Astrocyte (in vitro differentiated cells and primary cell): ENCODE data around the gene BACH2. TPM values are rescaled to one million over a fixed set of nuclear protein-coding genes. Genes with fewer than 3 reads are reported as not detected.
A peak's percentile ranks its signal among the peaks of the same experiment; 100 is the strongest.

Source experiments
- DNase-seq: peaks from one replicate; pipeline ENCODE4 v3.0.0-alpha.2; 2010; ENCODE audit warnings: low read depth
- FAIRE-seq: peaks from 2 replicates; lab custom pipeline; 2011; peaks lifted over from hg19 to GRCh38; lab: Jason Lieb, UNC
- H2AFZ ChIP-seq: 2 replicates; pipeline ENCODE4 v1.6.0; 2012; ENCODE audit warnings: low read depth, low read length, inconsistent platforms
- H3K27ac ChIP-seq: 2 replicates; pipeline ENCODE4 v1.5.1; 2011; ENCODE audit warnings: low read depth, low read length, inconsistent platforms
- H3K27me3 ChIP-seq: 2 replicates; pipeline ENCODE4 v1.6.0; 2011; ENCODE audit warnings: low read length, inconsistent platforms; ENCODE audit not compliant: insufficient read depth
- H3K36me3 ChIP-seq: 2 replicates; pipeline ENCODE4 v1.5.1; 2011; ENCODE audit warnings: low read length, inconsistent platforms; ENCODE audit not compliant: insufficient read depth
- H3K4me1 ChIP-seq: 2 replicates; pipeline ENCODE4 v1.5.1; 2011; ENCODE audit warnings: low read length, inconsistent platforms; ENCODE audit not compliant: insufficient read depth
- H3K4me2 ChIP-seq: 2 replicates; pipeline ENCODE4 v1.6.0; 2012; ENCODE audit warnings: low read length, inconsistent platforms
- H3K4me3 ChIP-seq: 2 replicates; pipeline ENCODE4 v1.5.1; 2011; ENCODE audit warnings: low read depth, mild to moderate bottlenecking, low read length, inconsistent platforms; ENCODE audit not compliant: insufficient read depth
- H3K79me2 ChIP-seq: 2 replicates; pipeline ENCODE4 v1.6.0; 2012; ENCODE audit warnings: mild to moderate bottlenecking, low read length, inconsistent platforms; ENCODE audit not compliant: insufficient read depth
- H3K9ac ChIP-seq: 2 replicates; pipeline ENCODE4 v1.6.0; 2012; ENCODE audit warnings: mild to moderate bottlenecking, low read length, inconsistent platforms
- H3K9me3 ChIP-seq: 2 replicates; pipeline ENCODE4 v1.5.1; 2012; ENCODE audit warnings: low read depth, mild to moderate bottlenecking, low read length, inconsistent platforms; ENCODE audit not compliant: insufficient read depth
- H4K20me1 ChIP-seq: 2 replicates; pipeline ENCODE4 v1.6.0; 2012; ENCODE audit warnings: low read length, inconsistent platforms; ENCODE audit not compliant: insufficient read depth
- H3K27ac Mint-ChIP-seq: one replicate; pipeline ENCODE4 v1.8.0; 2021; ENCODE audit warnings: mild to moderate bottlenecking, mixed read lengths; ENCODE audit not compliant: unreplicated experiment
- H3K27me3 Mint-ChIP-seq: one replicate; pipeline ENCODE4 v1.8.0; 2021; ENCODE audit warnings: low read depth, mixed read lengths; ENCODE audit not compliant: unreplicated experiment
- H3K36me3 Mint-ChIP-seq: one replicate; pipeline ENCODE4 v1.8.0; 2021; ENCODE audit warnings: low read depth, mixed read lengths; ENCODE audit not compliant: unreplicated experiment
- H3K4me1 Mint-ChIP-seq: one replicate; pipeline ENCODE4 v1.8.0; 2021; ENCODE audit warnings: low read depth, mixed read lengths; ENCODE audit not compliant: unreplicated experiment
- H3K4me3 Mint-ChIP-seq: one replicate; pipeline ENCODE4 v1.8.0; 2021; ENCODE audit warnings: mild to moderate bottlenecking, moderate library complexity, mixed read lengths; ENCODE audit not compliant: unreplicated experiment
- H3K9me3 Mint-ChIP-seq: one replicate; pipeline ENCODE4 v1.8.0; 2021; ENCODE audit warnings: mild to moderate bottlenecking, mixed read lengths; ENCODE audit not compliant: unreplicated experiment
- EZH2 ChIP-seq: IDR thresholded peaks from 2 replicates; pipeline ENCODE4 v1.6.1; 2012; ENCODE audit warnings: mild to moderate bottlenecking, low read length, inconsistent platforms; ENCODE audit not compliant: insufficient read depth
- total RNA-seq: library from RNA; stranded (reverse); gene quantifications from 2 replicates; pipeline ENCODE4 v1.2.1, GENCODE V29; 2021
- TF ChIP-seq, protein P1 (sequence below): IDR thresholded peaks from 2 replicates; pipeline ENCODE4 v1.5.1; 2011; ENCODE audit warnings: low read depth, mild to moderate bottlenecking, inconsistent platforms, low read length, moderate library complexity; ENCODE audit not compliant: insufficient read depth

The BACH2 gene
- total RNA-seq, 1 donor from 2014 or later, result 17.5 TPM

GRCh38 chr6:89999945-90000825, 296.5 kb downstream of the BACH2 start:
- Histone ChIP-seq H3K79me2 (no peaks in the 10 kb centered on the region), H3K4me3 (no peak overlapping the region), H4K20me1 (no peaks in the 10 kb centered on the region), H3K4me2 (no peak overlapping the region), H3K9ac (no peak overlapping the region), H3K27ac (no peak overlapping the region), H2AFZ (no peak overlapping the region), H3K27me3 (no peaks in the 10 kb centered on the region), H3K4me1 (peaks cover 16% of the 10 kb centered on the region), H3K36me3 (no peaks in the 10 kb centered on the region), H3K9me3 (no peaks in the 10 kb centered on the region)
- no peak for FAIRE-seq
- Mint-ChIP-seq H3K27ac (no peak overlapping the region), H3K4me3 (no peak overlapping the region), H3K36me3 (peaks cover 4% of the 10 kb centered on the region), H3K4me1 (peaks cover 15% of the 10 kb centered on the region), H3K27me3 (no peaks in the 10 kb centered on the region), H3K9me3 (no peaks in the 10 kb centered on the region)
- TF ChIP-seq EZH2, result no peak
- TF ChIP-seq, protein P1, sequence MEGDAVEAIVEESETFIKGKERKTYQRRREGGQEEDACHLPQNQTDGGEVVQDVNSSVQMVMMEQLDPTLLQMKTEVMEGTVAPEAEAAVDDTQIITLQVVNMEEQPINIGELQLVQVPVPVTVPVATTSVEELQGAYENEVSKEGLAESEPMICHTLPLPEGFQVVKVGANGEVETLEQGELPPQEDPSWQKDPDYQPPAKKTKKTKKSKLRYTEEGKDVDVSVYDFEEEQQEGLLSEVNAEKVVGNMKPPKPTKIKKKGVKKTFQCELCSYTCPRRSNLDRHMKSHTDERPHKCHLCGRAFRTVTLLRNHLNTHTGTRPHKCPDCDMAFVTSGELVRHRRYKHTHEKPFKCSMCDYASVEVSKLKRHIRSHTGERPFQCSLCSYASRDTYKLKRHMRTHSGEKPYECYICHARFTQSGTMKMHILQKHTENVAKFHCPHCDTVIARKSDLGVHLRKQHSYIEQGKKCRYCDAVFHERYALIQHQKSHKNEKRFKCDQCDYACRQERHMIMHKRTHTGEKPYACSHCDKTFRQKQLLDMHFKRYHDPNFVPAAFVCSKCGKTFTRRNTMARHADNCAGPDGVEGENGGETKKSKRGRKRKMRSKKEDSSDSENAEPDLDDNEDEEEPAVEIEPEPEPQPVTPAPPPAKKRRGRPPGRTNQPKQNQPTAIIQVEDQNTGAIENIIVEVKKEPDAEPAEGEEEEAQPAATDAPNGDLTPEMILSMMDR, result no peak
- DNase-seq, result peak; percentile 26

GRCh38 chr6:89999154-89999553, 297.5 kb downstream of the BACH2 start:
- no peak for TF ChIP-seq EZH2
- TF ChIP-seq, protein P1, result no peak
- DNase-seq (peak; percentile 62), FAIRE-seq (no peak)
- Histone ChIP-seq H3K9ac (no peak overlapping the region), H3K27ac (no peak overlapping the region), H4K20me1 (no peaks in the 10 kb centered on the region), H3K4me1 (peaks cover 16% of the 10 kb centered on the region), H3K36me3 (no peaks in the 10 kb centered on the region), H3K9me3 (no peaks in the 10 kb centered on the region), H3K27me3 (no peaks in the 10 kb centered on the region), H2AFZ (no peak overlapping the region), H3K4me3 (no peak overlapping the region), H3K4me2 (peak overlapping the region; percentile 6), H3K79me2 (no peaks in the 10 kb centered on the region)
- peaks cover 1% of the 10 kb centered on the region for H3K36me3 Mint-ChIP-seq
- H3K27ac Mint-ChIP-seq, result no peak overlapping the region
- peaks cover 15% of the 10 kb centered on the region for H3K4me1 Mint-ChIP-seq
- H3K9me3 Mint-ChIP-seq, result no peaks in the 10 kb centered on the region
- H3K27me3 Mint-ChIP-seq, result no peaks in the 10 kb centered on the region
- H3K4me3 Mint-ChIP-seq, result no peak overlapping the region
